Activated CD8-positive, alpha-beta memory T cell treated with anti-CD3 and anti-CD28 coated beads for 48 hours (primary cell): ENCODE data around the gene SLC25A25.

Source experiments
- DNase-seq, 3 experiments: peaks; one replicate each; pipeline ENCODE4 v3.0.0-alpha.2; 2020; ENCODE audit warnings: low read depth in 2 of 3, low spot score in 2 of 3

The SLC25A25 gene

GRCh38 chr9:128143525-128144238, 75.7 kb downstream of the SLC25A25 start:
- no peak for DNase-seq

DNA sequence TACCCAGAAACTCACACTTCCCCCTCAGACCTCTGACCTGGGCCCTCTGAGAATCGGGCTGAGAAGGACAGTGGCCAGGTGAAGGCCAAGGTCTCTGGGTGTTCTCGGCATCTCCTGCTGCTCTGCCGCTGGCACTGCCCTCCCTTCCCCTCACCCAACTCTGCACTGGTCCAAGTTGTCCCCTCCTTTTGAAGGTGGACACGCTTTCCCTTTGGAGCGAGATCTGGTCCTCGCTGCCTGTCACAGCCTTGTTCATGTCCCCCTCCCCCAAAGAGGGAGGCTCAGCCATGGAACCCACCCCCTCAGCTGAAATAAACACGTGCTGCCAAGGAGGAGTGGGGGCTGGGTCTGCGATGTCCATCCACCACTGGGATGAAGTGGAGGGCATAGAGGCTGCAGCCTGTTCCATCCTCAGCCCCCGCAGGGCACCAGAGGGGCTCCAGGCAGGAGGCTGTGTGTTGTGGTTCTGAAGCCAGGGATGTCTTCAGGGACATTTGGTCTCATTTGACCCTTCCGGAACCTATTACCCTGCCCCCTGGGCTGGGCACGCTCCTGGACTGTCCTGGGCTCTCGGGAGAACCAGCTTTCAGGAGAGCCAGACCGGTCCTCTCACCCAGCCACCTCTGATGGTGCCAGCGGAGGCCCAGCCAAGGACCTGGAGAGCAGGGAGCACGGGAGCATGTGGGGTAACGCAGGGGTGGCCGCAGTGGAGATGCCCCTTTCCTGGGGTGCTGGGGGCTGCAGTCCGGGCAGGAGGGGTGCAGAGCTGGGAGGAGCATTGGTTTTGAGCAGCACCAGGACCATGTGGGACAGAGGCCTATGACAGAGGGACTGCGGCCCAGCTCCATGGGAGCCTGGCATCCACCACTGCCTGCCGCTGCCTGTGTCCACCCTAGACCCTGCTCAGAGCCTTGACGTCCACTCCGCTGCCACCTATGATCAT, 76.5 kb downstream of the SLC25A25 start:
- DNase-seq, result no peak

DNA sequence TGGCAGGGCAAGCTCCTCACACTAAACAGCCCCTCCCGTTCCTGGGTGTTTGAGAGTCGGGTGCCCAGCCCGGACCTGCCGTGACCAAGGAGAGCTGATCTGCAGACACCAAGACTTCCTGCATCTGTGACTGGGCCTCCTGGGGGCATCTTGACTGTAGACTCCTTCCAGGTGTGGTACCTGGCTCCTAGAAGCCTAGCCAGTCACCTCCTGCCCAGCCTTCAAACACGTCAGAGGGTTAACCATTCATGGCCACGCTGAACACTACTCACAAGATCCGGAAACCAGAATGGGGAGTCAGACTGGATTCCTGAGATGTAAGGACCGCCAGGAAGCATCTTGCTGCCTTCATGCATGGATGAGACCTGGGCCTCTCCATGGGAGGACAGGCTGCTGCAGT, 77.5 kb downstream of the SLC25A25 start:
- DNase-seq, result no peak

GRCh38 chr9:128145951-128146351, 77.9 kb downstream of the SLC25A25 start:
- DNase-seq, result no peak

DNA sequence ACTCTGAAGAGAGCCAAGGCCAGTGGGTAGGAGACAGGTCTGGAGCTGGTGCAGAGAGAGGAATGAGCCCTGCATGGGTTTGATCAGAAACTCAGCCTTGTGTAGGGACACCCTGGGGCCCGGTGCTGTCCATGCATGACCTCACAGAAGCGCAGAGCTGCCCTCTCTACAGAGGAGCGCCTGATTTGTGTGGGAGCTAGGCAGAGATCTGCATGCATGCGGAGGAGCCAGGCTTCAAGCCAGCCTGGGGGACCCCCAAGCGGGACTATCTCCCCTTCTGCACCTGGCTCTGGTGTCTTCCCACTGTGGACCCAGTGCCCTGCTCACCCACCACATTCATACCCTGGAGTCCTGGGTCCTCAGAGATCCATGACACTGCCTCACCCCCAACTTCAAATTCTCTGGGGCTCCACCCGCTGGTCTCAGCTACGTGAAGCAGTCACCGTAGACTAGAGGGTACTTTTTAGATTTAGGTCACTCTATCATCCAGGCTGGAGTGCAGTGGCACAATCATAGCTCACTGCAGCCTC, 78.6 kb downstream of the SLC25A25 start:
- DNase-seq, result no peak

DNA sequence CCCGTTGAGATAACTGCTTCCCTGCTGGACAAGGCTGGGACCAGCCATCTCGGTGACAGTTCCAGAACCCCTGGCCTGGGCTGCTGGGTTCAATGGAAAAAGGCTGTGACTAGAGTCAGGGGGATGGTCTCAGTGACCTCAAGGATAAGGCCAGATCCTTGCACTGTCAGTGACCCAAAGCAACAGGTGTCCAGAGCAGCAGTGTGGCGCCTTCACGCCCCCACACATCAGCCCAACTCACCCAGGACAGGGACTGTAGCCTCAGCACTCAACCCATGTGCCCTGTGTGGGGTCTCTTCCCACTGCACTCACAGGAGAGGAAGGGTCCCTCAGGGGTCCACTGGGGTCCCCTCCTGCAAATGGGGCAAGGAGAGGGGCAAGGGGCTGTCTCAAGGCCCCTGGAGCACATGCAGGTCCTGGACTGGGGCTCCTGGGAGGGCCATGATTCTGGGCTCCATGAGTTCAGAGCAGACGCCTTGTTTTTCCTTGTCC, 80.5 kb downstream of the SLC25A25 start:
- DNase-seq, result no peak

- DNase-seq, result no peak
These were observed 81.1 kb downstream of the SLC25A25 start, which contains the start of gene LCN2 for GRCh38 chr9:128149001-128149701. Gene LCN2 (plus strand): TSS chr9:128149453. CDS start chr9:128149526, 73 bp downstream.

- no peak for DNase-seq
These were observed 82.0 kb downstream of the SLC25A25 start for GRCh38 chr9:128149951-128150593.

DNA sequence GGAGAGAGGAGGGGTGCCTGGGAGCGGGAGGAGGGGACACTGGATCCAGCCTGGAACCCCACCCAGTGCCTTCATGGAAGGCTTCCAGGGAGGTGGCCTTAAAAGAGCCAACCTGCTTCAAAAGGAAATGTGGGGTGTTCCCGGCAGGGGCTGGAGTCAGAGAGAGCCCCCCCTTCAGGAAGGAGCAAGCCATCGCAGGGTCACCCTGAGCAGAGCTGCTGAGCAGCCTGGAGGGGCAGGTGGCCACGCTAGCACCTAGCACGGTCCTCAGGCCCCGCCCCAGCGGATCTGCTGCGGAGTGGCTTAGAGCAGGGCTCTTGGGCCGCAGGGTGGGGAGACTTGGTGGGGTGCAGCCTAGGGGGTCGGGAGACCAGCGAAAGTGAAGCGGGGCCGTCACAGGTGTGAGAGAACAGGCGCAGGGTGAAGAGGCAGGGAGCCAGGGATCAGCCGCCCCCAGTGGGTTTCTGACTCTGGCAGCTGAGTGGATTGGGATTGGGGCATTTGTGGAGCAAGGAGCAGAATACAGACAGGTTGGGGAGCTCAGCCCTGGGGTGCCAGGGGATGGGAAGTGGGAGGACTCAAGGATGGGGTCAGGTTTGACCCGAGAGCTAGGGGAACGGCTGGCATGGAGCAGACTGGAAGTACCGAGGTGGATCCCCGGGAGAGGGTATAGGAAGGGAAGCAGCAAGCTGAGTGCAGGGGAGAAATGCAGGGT, 82.7 kb downstream of the SLC25A25 start:
- no peak for DNase-seq

- DNase-seq, result no peak
These were observed 83.5 kb downstream of the SLC25A25 start for GRCh38 chr9:128151309-128152132.

GRCh38 chr9:128152133-128153059, 84.4 kb downstream of the SLC25A25 start:
- DNase-seq, result no peak

DNA sequence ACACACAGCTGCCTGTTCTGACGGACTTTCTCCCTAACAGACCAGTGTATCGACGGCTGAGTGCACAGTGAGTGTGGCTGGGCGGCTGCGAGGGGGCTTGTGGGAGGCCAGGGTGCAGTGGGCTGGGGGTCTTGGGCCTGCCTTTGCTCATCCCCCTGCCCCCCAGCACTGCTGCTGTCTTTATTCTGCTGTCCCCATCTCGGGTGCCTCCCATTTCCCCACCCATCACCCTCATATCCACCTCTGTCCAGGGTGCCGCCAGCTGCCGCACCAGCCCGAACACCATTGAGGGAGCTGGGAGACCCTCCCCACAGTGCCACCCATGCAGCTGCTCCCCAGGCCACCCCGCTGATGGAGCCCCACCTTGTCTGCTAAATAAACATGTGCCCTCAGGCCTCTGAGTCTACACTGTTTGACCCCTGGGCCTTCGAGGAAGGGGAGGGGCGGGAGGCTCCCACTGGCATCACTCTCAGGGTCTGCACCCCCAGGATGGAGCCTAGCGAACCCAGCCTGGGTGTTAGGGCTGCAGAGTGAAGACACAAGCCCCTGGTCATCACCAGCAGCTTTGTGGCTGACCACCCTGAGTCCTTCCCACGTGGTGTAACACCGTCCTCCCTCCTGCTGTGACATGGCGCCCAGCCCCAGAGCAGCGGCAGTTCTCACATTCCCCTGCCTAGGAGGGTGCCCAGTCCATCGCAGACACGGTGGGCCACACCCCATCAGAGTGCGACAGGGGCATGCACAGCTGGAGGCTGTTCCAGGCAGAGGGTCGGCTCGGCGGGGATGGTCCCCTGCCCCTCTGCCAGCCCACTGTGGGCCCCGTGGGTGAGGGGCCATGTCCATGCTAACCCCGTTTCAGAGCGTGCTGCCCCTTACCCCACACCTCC, 85.3 kb downstream of the SLC25A25 start:
- no peak for DNase-seq

GRCh38 chr9:128153947-128154695, 86.1 kb downstream of the SLC25A25 start:
- DNase-seq, result no peak

DNA sequence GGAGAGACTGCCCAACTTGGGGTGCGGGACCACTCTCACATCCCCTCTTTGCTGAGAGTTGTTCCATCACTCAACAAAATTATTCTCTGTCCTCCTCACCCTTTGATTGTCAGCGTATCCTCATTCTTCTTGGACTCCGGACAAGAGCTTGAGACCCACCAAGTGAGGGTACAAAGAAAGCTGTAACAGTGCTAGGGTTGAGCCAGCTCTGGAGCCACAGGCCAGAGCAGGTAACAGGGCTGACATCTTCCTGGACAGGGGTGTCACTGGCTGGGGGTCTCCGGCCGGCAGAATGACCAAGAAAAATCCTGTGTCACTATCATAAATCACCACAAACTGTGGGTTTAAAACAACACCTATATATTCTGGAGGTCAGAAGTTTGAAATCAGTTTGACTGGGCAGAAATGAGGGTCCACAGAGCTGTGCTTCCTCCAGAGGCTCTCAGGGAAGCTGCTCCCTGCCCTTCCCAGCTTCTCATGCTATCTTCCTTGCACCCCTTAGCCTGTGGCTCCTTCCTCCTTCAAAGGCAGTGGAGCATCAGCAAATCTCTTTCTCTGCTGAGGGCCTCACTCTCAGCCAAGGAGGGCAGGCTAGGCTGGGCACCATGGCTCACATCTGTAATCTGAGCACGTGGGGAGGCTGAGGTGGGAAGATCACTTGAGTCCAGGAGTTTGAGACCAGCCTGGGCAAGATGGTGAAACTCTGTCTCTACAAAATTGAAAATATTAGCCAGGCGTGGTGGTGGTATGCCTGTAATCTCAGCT, 87.9 kb downstream of the SLC25A25 start:
- no peak for DNase-seq
